C4-2B (cell line): ENCODE results near the gene MBLAC1.

Experiments used
- CTCF ChIP-seq: fragments of 450-650 bp; conservative IDR thresholded peaks from 2 replicates; pipeline ENCODE4 v1.5.1; 2017; ENCODE audit warnings: mild to moderate bottlenecking
- ZFX ChIP-seq: fragments of 450-650 bp; IDR thresholded peaks from 2 replicates; pipeline ENCODE4 v1.6.1; 2017

- no peak for TF ChIP-seq CTCF
- TF ChIP-seq ZFX = no peak
Observed at GRCh38 chr7:100089458-100090196, 37.1 kb upstream of the MBLAC1 start.
